A172 (cell line): ENCODE results near the gene PAFAH1B1. TPM values are rescaled to one million over a fixed set of nuclear protein-coding genes. Genes with fewer than 3 reads are reported as not detected.

Source experiments
- DNase-seq: peaks from one replicate; pipeline ENCODE4 v3.0.0-alpha.2; 2015; ENCODE audit warnings: low spot score
- total RNA-seq: library from RNA; depleted of rRNA; stranded (reverse); fragments of >200 nt; shearing (Covaris generic); gene quantifications from 2 replicates; pipeline ENCODE4 v1.2.3, GENCODE V29; 2014

PAFAH1B1 gene
- total RNA-seq, 1 experiment from 2014 or later, result 79.1 TPM

DNA sequence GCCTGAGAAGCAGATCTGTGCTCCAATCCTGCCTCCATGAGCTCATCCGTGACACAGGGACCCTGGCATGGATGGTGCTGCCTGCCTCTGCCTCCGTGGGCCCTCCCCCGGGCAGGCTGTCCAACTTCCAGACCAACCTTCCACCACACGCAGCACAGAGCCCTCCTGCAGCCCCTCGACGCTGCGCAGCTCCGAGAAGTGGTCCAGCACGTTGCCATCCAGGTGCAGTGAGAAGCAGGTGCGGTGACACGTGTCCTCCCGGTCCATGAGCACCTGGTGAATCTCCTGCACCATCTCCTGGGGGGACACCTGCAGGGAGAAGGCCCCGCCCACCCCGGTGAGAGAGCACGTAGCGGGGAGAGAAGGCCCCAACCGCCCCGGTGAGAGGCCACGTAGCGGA, 109.7 kb downstream of the PAFAH1B1 start:
- no peak for DNase-seq

DNA sequence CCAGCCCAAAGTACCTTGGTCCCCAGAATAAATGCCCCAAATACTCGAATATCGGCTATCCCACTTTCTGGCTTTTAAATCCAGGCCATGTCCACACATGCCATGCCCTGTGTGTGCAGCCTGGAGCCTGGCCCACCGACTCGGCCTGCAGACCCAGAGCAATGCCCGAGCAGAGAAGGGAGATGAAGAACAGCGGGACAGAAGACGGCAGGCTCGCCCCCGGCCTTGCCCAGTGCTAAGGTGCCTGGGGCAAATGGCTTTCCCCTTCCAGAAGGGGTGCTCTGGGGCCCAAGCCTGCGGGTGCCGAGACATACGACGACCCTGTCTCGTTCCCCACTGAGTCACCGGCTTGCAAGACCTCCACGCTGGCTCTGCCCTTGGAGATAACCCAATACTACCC, 110.2 kb downstream of the PAFAH1B1 start:
- no peak for DNase-seq

DNA sequence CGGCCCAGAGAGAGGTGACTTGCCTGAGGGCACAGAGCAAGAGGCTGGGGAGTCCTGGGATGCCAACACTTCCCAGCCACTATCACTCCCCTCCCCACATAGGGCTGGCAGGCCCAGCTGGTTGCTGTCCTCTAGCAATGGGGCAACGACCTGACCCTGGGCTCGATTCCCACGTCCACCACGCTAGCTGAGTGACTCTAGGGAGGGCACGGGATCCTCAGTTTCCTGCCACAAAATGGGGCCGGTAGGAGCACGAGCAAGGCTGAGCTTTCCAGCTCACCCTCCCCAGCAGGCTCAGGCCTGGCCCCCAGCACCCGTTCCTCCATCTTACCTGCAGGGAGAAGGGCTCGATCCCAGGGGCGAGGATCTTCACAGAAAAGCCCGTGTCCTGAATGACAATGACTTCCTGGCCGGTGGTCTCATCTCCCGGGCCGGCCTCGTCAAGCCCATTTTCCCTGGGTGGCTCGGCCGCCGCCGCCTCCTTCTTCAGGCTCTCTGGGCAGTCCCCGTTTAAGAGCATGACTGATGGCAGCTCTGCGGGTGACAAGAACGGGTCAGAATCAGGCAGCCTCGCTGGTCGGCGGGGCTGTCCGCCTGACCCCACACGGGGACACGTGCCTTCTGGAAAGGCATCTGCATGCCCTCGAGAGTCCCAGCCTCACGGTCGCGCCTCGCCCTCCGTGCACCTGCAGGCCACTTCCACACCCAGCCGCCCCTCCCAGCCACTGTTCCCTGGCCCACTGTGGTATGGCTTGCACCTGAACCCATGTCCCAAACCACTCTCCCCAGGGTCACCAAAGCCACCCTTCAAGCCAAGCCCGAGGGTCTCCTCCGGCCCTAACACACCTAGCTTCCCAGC, 110.8 kb downstream of the PAFAH1B1 start:
- no peak for DNase-seq

DNA sequence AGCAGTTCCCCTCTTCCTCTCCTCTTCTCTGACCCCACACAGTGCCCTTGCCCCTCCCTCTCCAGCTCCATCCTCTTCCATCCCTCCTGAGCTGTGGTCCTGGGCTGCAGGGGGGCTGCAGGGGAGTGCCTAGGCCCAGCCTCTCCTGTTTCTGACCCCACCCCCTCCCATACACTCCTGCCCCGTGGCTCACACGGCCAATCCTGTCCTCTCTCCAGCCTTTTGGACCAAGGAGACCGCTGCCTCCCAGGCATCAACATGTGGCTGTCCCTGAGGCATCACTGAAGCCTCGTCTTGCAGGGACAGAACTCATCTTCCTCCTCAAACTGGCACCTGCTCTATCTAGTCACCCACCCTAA, 111.4 kb downstream of the PAFAH1B1 start:
- no peak for DNase-seq

DNA sequence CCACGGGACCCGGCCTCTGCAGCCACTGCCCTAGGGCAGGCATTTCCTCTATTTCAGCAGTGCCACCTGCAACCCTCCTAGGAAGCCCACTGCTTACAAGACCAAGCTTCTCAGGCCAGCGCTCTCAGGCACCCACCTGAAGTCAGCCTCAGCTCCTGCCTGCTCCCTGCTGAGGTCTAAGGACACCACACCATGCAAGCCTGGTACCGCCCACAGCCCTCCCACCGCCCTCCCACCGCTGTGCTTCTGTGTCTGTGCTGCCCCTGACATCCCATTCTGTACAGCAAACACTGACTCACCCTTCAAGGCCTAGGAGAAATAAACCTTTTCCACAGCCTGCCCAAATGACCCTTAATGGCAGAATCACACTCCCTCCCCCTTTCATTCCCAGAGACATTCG, 111.8 kb downstream of the PAFAH1B1 start:
- peak; percentile 14 for DNase-seq

DNA sequence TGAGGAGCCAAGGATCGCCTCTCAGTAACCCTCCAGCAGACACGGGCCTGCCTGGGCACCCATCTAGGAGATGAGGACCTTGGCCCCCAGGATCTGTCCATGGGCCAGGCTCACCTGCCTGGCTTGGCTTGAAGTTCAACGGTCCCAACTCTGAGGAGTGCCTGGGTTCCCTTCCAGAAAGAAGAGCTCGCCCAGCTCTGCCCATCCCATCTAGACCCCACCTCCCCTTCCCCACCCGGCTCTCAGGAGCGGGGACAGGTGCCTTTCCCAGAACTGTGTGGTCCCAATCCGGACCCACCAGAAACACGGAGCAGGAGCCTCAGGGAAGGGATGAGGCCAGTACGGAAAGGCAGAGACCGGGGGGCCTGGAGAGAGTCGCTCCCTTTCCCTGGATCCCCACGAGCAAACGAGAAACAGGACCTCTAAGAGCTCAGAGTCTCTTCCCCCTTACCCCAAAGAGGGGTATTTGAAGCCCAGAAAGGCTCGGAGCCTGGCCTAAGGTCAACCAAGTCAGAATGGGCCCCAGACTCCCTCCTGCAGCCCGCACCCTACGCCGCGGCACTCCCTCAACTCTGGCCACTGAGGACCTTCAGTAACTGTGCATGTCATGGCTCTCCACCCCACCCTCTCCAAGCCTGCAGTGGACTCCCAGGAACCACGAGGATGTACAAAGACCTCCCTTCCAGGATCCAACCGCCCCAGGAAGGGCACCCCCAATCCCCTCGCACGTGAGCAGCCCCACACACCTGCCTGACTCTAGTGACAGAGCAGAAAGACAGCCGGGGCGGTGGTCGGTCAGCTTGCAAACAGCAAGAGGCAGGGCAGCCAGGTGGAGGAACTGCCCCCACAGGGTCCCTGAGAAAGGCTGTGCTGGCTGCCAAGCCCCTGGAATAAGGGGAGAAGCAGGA, 112.7 kb downstream of the PAFAH1B1 start:
- no peak for DNase-seq

DNA sequence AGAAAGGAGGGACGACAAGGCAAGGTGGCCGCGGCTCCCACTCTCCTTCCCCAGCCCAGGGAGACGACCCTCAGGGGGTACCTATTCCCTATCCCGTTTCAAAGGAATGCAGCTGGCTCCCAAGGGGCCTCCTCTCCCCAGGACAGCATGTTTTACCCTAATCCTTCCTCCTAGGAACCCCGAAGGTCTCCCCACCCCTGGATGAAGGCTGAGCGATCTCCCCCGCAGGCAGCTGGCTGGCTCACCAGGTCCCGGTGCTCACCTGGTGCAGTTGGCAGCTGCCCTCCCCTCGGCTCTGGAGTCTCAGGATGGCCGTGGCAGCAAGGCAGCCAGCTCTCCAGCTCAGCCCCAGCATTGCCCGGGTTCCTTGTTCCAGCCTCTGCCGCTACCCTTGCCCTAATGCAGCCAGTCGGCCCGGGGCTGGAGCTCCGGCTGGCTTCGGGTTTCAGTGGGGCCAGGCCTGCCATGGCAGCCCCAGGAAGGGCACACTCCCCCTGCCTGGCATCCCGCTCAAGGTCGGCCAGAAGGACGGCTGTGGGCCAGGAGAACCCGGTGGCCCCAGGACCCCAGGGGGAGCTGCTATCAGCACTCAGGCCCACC, 113.6 kb downstream of the PAFAH1B1 start:
- DNase-seq, result no peak

DNA sequence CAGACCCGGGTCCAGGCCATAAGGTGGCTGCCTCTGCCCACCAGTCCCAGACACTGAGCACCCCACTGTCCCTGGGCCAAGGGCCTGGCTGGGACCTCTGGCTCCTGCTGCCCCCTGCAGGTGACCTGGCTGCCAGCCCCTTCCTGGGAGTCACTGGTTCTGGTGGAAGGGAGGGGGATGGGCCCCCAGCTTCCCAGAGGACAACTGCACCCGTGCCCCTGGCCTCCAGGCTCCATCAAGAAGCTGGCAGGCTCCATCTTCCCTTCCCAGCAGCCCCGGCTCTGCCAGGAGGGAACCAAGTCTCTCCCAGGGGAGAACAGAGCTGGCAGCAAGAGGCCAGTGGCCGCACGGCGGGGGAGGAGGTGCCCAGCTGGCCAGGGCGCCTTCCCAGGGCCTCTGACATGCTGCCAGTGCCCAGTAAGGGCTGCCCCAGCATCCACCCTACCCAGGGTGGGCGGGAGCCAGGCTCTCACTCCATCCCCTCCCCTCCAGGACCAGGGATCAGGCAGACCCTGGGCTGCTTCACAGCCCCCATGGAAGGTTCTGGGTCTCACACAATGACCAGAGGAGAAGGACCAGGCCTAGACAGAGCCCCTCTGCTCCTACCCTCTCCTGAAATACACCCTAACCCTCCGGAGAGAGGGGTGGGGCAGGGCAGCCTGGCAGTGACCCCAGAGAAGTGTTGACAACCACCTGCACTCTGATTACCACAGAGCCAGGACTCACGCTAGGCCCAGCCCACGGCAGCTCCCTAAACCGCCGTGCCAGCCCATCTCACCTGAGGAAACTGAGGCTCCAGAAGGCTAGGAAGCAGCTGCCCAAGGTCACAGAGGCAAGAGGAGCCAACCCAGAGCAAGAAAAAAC, 114.5 kb downstream of the PAFAH1B1 start:
- no peak for DNase-seq

DNA sequence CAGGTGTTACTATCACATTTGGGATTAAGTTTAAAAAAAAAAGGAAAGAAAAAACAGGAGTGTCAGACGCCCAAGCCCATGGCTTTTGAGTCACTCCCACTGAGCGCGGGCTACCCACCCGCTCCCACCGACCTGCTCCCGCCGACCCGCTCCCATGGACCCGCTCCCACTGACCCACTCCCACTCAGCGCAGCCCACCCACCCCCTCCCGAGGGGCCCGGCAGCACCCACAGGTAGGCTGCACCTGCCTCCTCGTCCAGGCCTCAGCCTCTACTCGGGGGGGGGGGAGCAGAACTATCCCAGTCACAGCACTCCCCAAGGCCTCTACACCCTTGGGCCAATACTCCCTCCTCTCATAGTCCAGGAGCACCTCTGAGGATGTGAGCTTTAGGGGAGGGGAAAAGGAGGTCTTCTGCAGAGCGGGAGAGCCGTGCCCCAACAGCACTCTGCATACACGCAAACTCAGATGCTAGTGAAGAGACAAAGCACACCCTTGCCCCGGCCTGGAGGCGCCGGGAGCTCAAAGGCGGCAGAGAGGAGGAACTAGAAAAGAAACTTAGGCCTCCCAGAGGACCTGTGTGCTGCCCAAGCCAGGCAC, 115.2 kb downstream of the PAFAH1B1 start:
- DNase-seq, result no peak

DNA sequence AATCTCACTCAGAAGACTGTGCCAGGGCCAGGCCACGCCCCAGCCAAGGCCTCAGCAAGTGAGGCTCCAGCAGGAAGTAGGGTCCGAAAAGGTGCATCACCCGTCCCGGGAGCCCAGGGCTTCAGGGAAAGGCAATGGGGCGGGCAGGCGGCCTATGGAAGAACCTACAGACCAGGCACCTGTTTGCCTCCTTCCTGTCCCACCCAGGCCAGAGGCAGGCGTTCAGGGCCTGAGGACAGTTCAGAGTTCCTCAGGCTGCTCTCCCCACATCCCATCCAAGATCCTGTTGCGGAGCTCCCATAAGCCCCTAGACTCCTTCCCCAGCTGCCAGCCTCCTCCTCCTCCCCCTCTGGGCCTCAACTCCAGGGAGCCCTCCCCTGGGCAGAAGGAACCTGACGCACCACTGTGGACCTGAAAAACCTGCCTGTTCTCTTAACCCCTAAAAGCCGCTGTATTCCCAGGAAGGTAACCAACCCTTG, 115.8 kb downstream of the PAFAH1B1 start:
- DNase-seq, result no peak

DNA sequence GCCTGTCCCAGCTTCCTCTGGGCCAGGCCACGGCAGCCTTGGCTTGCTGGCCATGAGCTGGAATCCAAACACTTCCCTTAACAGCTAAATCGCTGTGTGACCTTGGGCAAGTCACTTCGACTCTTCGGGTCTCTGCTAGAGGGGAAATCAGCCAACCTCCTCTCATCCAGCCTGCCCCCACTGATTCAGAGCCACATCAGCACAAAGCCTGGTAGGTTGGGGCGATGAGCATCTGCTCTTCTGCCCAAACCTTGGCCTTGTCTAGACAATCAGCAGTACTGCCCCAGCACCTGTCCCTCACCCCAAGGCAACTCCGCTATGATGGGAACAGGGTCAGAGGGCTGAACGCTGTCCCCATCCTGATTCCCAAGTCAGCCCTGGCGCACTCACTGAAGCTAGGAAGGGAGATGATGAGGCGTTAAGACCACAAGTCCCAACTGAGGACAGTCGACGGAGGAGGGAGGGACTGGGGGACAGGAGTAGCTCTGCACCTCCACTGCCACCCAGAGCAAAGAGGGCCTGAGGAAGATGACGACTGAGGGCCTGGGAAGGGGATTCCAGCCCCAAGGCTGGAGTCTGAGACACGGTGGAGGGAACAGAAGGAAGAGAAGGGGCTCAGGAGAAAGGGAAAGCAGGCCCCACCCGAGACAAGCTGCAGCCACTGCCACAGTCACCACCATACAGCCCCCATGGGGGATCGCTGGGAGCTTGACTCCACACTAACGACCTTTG, 116.8 kb downstream of the PAFAH1B1 start:
- DNase-seq, result no peak

DNA sequence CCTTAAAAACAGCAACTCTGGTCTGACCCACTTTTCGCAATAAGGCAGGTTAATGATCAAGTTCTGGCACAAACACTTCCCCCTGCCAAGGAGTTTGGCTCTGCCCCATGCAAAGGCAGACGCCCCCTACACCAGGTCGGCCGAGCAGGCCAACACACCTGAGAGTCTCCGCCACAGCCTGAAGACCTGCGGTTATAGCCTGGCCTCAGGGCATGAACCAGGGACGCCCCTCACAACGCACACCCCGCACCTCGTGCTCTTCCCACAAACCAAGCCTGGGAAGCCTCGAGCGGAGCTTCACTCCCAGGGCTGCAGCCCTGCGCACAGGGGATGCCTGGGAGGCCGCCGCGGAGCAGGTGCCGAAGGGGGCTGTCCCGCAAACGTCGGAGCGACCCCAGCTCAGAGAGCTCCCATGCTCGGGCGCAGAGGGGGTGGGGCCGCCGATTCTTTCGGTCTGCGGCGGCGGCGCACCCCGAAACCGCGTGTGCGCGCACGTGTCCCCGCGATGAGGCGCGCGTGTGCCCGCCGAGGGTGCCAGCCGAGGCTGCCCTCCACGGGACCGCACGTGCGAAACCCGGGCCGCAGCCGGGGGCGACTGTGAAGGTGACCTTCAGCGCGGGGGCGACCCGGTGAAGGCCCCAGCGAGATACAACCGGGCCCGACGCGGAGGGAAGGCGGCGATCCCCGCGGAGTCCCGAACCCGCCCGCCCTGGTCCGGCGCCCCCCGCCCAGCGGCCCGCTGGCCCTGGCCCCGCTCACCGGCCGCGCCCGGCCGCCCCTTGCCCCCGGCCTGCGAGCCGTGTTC, 117.6 kb downstream of the PAFAH1B1 start:
- no peak for DNase-seq

DNA sequence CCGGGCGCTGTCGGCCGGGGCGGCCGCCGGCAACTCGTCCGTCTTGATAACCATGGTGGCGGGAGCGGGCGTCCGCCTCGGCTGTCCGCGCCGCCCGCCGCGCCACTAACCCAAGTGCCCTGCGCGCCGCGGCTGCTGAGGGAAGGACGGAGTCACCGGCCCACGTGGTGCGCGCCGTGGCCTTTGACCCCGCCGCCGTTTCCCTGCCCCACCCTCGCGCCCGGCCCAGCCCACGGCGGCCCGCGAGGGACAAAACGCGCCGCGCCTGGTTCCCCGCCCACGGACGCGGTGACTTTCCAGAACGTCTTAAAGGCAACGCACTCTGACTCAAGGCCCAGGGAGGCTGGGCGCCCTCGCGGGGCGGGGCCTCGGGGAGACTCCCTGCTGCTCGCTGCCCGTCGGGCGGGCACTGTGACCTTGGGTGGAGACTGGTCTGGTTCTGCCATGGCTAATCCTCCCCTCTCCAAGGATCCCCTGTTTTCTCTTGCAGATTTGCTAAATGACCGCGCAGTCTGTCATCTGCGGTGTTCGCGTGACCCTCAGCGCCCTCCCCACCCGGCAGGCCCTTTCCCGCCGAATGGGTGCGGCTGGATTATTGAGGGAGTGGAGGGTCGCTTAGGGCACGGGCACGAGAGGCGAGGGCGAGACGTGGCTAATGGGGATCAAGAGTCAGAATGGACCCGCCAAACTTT, 118.3 kb downstream of the PAFAH1B1 start, which contains the start of gene CLUH:
CLUH (minus strand) TSS at position 157 of the 692 bp plus-strand sequence; CDS start at position 54, 103 bp downstream.
- DNase-seq, result peak; percentile 90

DNA sequence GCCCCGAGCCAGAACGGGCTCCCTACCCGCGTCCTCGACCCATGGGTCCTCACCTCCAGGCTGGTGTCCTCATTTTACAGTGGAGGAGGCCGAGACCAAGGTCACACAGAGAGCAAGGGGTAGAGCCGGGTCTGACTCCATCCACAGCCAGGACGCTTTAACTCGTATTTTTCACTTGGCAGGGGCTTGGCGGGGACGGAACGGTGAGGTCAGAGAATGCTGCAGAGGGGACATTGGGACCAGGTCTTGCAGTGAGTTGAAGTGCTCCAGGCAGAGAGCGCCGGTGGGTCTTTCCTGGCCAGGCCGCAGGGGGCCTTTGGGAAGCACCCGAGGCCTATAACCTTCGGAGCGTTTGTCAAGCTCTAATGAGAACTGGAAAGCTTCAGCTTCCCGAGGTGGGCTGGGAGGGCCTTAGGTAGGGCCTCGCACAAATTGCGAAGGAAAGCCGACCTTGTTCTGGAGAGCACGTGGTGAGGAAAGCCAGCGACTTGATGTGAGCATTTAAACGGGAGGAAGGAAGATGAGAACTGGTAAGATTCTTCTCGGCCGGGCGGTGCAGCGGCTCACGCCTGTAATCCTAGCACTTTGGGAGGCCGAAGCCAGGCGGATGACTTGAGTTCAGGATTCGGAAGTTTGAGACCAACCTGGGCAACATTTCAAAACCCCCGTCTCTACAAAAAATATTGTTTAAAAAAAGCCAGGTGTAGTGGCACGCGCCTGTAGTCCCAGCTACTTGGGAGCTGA, 119.0 kb downstream of the PAFAH1B1 start:
- no peak for DNase-seq

DNA sequence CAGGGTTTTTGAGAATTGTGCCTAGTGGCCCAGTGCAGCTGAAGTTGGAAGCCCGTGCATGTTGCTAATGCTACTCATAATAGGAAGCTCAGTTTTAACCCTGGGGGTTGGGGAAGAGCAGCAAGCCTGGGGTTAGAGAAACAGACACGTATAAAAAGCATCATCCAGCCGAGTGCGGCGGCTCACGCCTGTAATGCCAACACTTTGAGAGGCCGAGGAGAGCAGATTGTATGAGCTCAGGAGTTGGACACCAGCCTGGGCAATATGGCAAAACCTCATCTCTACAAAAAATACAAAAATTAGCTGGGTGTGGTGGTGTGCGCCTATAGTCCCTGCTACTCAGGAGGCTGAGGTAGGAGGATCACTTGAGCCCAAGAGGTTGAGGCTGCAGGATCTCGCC, 120.4 kb downstream of the PAFAH1B1 start:
- no peak for DNase-seq

DNA sequence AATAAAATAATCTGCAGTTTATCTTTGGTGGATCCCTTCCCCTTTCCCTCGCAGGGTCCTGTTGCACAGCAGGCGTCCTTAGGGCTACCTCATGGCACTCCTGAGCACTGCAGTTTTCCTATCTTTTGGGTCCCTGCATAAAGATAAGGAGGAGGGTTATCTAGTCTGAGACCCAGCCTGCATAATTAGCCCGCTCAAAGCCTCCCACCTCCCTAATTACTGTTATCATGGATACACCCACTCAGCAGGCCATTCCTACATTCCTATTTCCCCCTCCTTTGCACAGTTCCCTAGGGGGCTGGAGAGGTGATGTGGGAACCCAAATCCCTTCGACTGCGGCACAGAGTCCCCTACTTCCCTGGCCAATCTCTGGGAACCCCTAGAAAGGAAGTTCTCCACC, 123.2 kb downstream of the PAFAH1B1 start:
- no peak for DNase-seq

DNA sequence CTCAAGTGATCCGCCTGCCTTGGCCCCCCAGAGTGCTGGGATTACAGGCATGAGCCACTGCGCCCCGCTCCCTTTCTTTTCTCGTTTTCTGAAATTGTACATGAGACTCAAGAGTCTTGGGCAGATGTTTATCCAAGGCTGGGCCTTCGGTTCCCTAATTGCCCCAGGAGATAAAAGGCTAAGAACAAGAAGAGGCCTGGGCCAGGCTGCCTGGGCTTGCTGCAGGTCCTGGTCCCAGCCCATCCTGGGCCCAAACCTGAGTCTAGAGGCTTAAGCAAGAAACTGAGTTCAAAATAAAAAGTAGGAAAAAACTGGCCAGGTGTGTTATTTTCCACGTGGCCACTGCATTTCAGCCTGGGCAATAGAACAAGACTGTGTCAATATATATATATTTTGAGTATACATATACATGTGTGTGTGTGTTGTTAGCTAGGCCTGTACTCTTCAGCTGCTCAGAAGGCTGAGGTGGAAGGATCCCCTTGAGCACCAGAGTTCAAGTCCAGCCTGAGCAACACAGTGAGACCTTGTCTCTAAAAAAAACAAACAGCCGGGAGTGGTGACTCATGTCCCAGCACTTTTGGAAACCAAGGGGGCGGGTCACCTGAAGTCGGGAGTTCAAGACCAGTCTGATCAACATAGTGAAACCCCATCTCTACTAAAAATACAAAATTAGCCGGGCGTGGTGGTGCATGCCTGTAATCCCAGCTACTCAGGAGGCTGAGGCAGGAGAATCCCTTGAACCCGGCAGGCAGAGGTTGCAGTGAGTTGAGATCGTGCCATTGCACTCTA, 124.9 kb downstream of the PAFAH1B1 start:
- DNase-seq, result peak; percentile 21
